A172 (cell line): Measurements from ENCODE around the gene NT5DC3. TPM values are rescaled to one million over a fixed set of nuclear protein-coding genes. Genes with fewer than 3 reads are reported as not detected.

Experiments
- DNase-seq: peaks from one replicate; pipeline ENCODE4 v3.0.0-alpha.2; 2015; ENCODE audit warnings: low spot score
- total RNA-seq: library from RNA; depleted of rRNA; stranded (reverse); fragments of >200 nt; shearing (Covaris generic); gene quantifications from 2 replicates; pipeline ENCODE4 v1.2.3, GENCODE V29; 2014; rRNA removed

Gene NT5DC3
- total RNA-seq, 1 experiment from 2014 or later: 12.6 TPM

- DNase-seq: no peak
Measured at GRCh38 chr12:103751600-103751999, 89.4 kb downstream of the NT5DC3 start.

- DNase-seq: no peak
Measured at GRCh38 chr12:103751171-103751570, 89.9 kb downstream of the NT5DC3 start.

- DNase-seq: no peak
Measured at GRCh38 chr12:103748875-103749274, 92.2 kb downstream of the NT5DC3 start.

- no peak for DNase-seq
Measured at GRCh38 chr12:103748002-103748401, 93.0 kb downstream of the NT5DC3 start.

GRCh38 chr12:103745962-103746361 is 95.1 kb downstream of the NT5DC3 start:
- no peak for DNase-seq

- no peak for DNase-seq
Measured at GRCh38 chr12:103743788-103744187, 97.2 kb downstream of the NT5DC3 start.

- DNase-seq: peak; percentile 19
Measured at GRCh38 chr12:103742349-103742932, 98.6 kb downstream of the NT5DC3 start.

- DNase-seq: no peak
Measured at GRCh38 chr12:103737881-103738280, 103.2 kb downstream of the NT5DC3 start.

- DNase-seq: no peak
Measured at GRCh38 chr12:103736572-103736971, 104.5 kb downstream of the NT5DC3 start.

GRCh38 chr12:103735291-103735690 is 105.7 kb downstream of the NT5DC3 start:
- no peak for DNase-seq

GRCh38 chr12:103734863-103735262 is 106.2 kb downstream of the NT5DC3 start:
- DNase-seq: no peak

- DNase-seq: no peak
Measured at GRCh38 chr12:103731539-103731938, 109.5 kb downstream of the NT5DC3 start.

- no peak for DNase-seq
Measured at GRCh38 chr12:103729499-103729898, 111.5 kb downstream of the NT5DC3 start.

GRCh38 chr12:103728323-103728722 is 112.7 kb downstream of the NT5DC3 start:
- no peak for DNase-seq

- DNase-seq: no peak
Measured at GRCh38 chr12:103727638-103728037, 113.4 kb downstream of the NT5DC3 start.

GRCh38 chr12:103725398-103725797 is 115.6 kb downstream of the NT5DC3 start:
- DNase-seq: no peak

Other genes with a start within 250 kb of the NT5DC3 start
- 431 and 544 TPM in 2 replicates for gene HSP90B1, start 89.2 kb upstream of the NT5DC3 start, total RNA-seq
- 48.7 and 53.8 TPM in 2 replicates for gene TDG, start 124.6 kb upstream of the NT5DC3 start, total RNA-seq
- gene GLT8D2, start 209.0 kb upstream of the NT5DC3 start, total RNA-seq: 2.7 and 3.3 TPM in 2 replicates
- gene HCFC2, start 223.3 kb upstream of the NT5DC3 start, total RNA-seq: 10.1 and 13.8 TPM in 2 replicates